Thymus (tissue), 11 donors: ENCODE results near the gene RCC2. TPM values are rescaled to one million over a fixed set of nuclear protein-coding genes. Genes with fewer than 3 reads are reported as not detected.

Experiments
- DNase-seq, 9 donors: peaks; one replicate each; pipeline ENCODE4 v3.0.0-alpha.2; 2013; ENCODE audit warnings: low spot score in 9 of 9, low read depth in 6 of 9, missing footprints in 1 of 9
- H3K27ac ChIP-seq, 2 donors: one replicate each; pipeline ENCODE4 v1.5.1; 2013; ENCODE audit warnings: control low read depth in 1 of 2, low read depth in 1 of 2, low read length in 1 of 2, mild to moderate bottlenecking in 1 of 2, moderate library complexity in 1 of 2
- H3K27me3 ChIP-seq, 2 donors: one replicate each; pipeline ENCODE4 v1.5.1; 2013; ENCODE audit warnings: low read length in 1 of 2; ENCODE audit not compliant: control insufficient read depth in 2 of 2, insufficient read depth in 1 of 2
- H3K36me3 ChIP-seq, 2 donors: one replicate each; pipeline ENCODE4 v1.5.1; 2013; ENCODE audit warnings: low read length in 1 of 2, mild to moderate bottlenecking in 1 of 2, moderate library complexity in 1 of 2; ENCODE audit not compliant: control insufficient read depth in 2 of 2, insufficient read depth in 2 of 2
- H3K4me1 ChIP-seq, 2 donors: one replicate each; pipeline ENCODE4 v1.5.1; 2013; ENCODE audit warnings: low read length in 2 of 2; ENCODE audit not compliant: control insufficient read depth in 2 of 2, insufficient read depth in 2 of 2
- H3K4me3 ChIP-seq, 2 donors: one replicate each; pipeline ENCODE4 v1.5.1; 2013; ENCODE audit warnings: low read length in 2 of 2, control low read depth in 1 of 2, mild to moderate bottlenecking in 1 of 2
- H3K9me3 ChIP-seq, 2 donors: one replicate each; pipeline ENCODE4 v1.5.1; 2013; ENCODE audit warnings: low read length in 1 of 2, mild to moderate bottlenecking in 1 of 2; ENCODE audit not compliant: control insufficient read depth in 2 of 2, insufficient read depth in 1 of 2
- WGBS: extraction: QIAGEN DNeasy Blood & Tissue Kit; methylation state at CpG from one replicate; pipeline ENCODE4 v1.1.7; 2013; 5-methylcytosine and 5-hydroxymethylcytosine counted together
- polyA plus RNA-seq: library from polyadenylated mRNA; stranded (reverse); fragments of 200-250 nt; gene quantifications from one replicate; pipeline ENCODE4 v1.2.3, GENCODE V29; 2013
- total RNA-seq: library from RNA; stranded (reverse); fragments of 120-200 nt; gene quantifications from one replicate; pipeline ENCODE4 v1.2.4, GENCODE V29; 2013
- donor health status: healthy.

Gene RCC2
- total and polyA plus RNA-seq, 2 donors, result 56.8 to 65.2 TPM

GRCh38 chr1:17359808-17360207 is 79.7 kb downstream of the RCC2 start:
- Histone ChIP-seq H3K9me3 (no peaks in the 10 kb centered on the region), H3K4me3 (no peak overlapping the region), H3K4me1 (peaks cover 14% of the 10 kb centered on the region in 2 donors), H3K27ac (no peak overlapping the region), H3K27me3 (no peaks in the 10 kb centered on the region), H3K36me3 (no peaks in the 10 kb centered on the region)
- no peak for DNase-seq
- WGBS, result 95% methylated on average over 9 of the region's 9 CpGs

DNA sequence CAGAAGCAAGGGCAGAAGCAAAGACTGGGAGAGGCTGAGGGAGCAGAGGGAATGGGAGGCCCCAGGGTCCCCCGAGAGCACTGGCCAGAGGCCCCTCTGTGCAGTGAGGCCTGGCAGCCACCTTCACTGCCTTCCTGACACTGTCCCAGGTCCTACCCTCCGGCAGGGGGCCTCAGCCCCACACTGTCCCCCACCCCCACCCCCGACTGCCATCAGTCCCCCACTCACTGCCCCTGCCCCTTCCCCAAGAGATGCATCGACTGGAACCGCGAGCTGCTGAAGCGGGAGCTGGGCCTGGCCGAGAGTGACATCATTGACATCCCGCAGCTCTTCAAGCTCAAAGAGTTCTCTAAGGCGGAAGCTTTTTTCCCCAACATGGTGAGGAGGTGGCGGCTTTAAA is 80.4 kb downstream of the RCC2 start:
- peaks cover 14% of the 10 kb centered on the region in 2 donors for H3K4me1 ChIP-seq
- no peaks in the 10 kb centered on the region for H3K36me3 ChIP-seq
- WGBS, result 93% methylated on average over 11 of the region's 11 CpGs
- DNase-seq, result no peak
- H3K27me3 ChIP-seq, result no peaks in the 10 kb centered on the region
- no peaks in the 10 kb centered on the region for H3K9me3 ChIP-seq
- no peak overlapping the region for H3K4me3 ChIP-seq
- H3K27ac ChIP-seq, result no peak overlapping the region

DNA sequence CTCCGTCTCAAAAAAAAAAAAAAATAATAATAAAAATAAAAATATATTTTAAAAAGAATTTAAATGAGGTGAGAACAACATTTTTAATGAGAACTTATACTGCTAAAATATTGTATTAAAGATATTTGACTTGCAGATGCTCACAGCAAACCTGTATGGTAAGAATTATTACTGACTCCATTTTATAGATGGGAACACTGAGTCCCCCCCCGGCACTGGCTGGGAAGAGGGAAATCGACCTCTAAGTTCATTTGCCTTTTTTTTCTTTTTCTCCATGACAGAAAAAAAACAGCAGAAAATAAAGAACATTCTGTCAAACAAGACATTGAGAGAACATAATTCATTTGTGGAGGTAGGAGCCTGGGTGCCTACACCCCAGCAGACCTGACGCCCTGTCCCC is 80.9 kb downstream of the RCC2 start:
- no peaks in the 10 kb centered on the region for H3K36me3 ChIP-seq
- peaks cover 14% of the 10 kb centered on the region in 2 donors for H3K4me1 ChIP-seq
- H3K9me3 ChIP-seq, result no peaks in the 10 kb centered on the region
- H3K4me3 ChIP-seq, result no peak overlapping the region
- 95% methylated on average over 3 of the region's 4 CpGs for WGBS
- no peaks in the 10 kb centered on the region for H3K27me3 ChIP-seq
- DNase-seq, result no peak
- H3K27ac ChIP-seq, result no peak overlapping the region

Other genes with a start within 250 kb of the RCC2 start
- gene PADI1, start 234.5 kb downstream of the RCC2 start, total RNA-seq, result 0.14 TPM
- gene PADI1, start 234.5 kb downstream of the RCC2 start, polyA plus RNA-seq, result 0.57 TPM
- gene PADI3, start 190.6 kb downstream of the RCC2 start, total RNA-seq, result 0.09 TPM
- 0.27 TPM for gene PADI3, start 190.6 kb downstream of the RCC2 start, polyA plus RNA-seq
- gene PADI4, start 131.5 kb downstream of the RCC2 start, total RNA-seq, result 2.8 TPM
- 3.5 TPM for gene PADI4, start 131.5 kb downstream of the RCC2 start, polyA plus RNA-seq
- 0.09 TPM for gene PADI6, start 67.5 kb downstream of the RCC2 start, total RNA-seq
- gene PADI6, start 67.5 kb downstream of the RCC2 start, polyA plus RNA-seq, result 0.16 TPM
- 1.9 TPM for gene ARHGEF10L, start 100.0 kb upstream of the RCC2 start, total RNA-seq
- 11.5 TPM for gene ARHGEF10L, start 100.0 kb upstream of the RCC2 start, polyA plus RNA-seq